GM21360 (cell line): ENCODE measurements around the gene PKD2.
"Not testable (repeated sequence)": the region's sequence is repeated elsewhere in the genome, so short reads cannot be mapped to it uniquely, and the experiment has no call there.

Source experiments
- ATAC-seq: cut with Tn5 transposase; IDR thresholded peaks from one replicate; pipeline ENCODE4 v1.9.1; 2021; ENCODE audit warnings: mild to moderate bottlenecking, moderate library complexity; ENCODE audit not compliant: unreplicated experiment

The PKD2 gene

GRCh38 chr4:87985887-87986200, 21.6 kb upstream of the PKD2 start:
- no peak for ATAC-seq

GRCh38 chr4:87986508-87986907, 20.9 kb upstream of the PKD2 start:
- ATAC-seq, result no peak

DNA sequence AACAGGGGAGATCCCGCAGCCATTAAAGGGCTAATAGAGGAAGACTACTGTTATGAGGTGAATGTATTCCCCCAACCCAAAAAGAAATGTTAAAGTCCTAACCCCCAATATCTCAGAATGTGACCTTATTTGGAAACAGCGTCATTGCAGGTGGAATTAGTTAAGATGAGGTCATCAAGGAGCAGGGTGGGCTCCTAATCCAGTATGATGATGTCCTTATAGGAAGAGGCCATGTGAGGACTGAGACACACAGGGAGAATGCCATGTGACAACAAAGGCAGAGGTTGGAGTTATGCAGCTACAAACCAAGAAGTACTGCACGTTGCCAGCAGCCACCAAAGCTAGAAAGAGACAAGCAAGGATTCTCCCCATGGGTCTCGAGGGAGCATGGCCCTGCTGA, 17.7 kb upstream of the PKD2 start:
- ATAC-seq, result no peak

- no peak for ATAC-seq
These were observed 12.0 kb upstream of the PKD2 start for GRCh38 chr4:87995435-87995834.

GRCh38 chr4:87999191-87999691, 8.2 kb upstream of the PKD2 start:
- ATAC-seq, result not testable (repeated sequence)

- ATAC-seq, result no peak
These were observed 5.6 kb upstream of the PKD2 start for GRCh38 chr4:88001871-88002270.

DNA sequence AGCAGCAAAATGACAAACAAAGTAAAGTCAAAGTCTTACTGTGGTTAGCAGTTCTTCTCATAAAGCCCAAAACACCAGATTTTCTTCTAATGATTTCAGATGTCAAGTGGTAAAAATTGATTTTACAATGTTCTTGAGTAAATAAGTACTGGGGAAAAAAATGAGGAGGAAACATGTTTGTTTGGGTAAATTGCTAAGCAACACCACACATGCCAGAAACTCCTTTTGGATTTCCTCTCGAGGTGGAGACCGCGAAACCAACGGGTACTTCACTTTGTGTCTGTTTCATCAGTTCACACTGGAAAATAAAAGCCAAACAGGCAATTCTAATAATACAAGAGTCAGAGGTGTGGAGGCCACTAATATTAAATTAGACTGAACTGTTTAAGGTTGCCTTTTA, 4.6 kb upstream of the PKD2 start:
- ATAC-seq, result no peak

DNA sequence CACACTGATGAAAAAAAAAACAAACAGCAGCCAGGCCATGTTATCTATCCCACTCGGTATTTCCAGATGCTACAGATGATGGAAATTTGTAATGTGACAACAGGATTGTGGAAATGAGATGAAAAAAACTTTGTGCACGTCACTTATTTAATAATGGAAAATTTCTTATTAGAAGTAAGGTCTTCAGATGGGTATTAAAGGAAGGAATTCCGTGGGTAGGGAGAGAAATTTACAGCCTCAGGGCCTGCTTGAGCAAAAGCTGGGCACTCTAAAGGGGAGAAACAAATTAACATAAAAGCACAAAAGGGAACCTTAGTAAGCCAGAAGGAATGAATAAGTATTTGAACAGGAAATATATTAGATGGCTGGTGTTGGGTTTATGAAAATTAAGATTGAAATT, 4.2 kb upstream of the PKD2 start:
- no peak for ATAC-seq

DNA sequence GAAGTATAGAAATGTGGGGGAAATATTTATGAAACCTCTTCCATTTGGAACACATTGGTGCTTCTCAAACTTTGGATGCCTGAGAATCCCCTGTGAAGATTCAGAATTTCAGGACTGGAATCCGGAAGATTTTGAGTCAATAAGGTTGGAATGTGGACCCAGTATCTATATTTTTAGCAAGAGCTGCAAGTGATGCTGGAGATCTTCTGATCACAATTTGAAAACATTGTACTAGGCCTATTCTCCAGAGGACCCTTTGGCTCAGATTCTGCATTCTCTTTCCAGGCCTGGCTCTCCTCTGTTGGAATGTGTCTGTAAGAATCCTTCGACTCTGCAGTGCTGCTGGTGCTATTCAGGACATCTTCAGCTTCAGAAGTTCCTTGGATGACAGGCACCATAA, 2.4 kb upstream of the PKD2 start:
- ATAC-seq, result no peak

DNA sequence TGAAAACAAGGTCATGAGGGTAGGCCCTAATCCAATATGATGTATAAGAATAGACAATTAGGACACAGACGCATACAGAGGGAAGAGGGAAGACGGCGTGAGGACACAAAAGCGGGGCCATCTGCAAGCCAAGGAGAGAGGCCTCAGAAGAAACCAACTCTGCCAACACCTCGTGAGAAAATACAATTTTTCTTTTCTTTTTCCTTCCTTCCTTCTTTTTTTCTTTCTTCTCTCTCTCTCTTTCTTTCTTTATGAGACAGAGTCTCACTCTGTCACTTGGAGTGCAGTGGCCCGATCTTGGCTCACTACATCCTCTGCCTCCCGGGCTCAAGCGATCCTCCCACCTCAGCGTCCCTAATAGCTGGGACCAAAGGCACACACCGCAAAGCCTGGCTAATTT, 1.5 kb upstream of the PKD2 start:
- no peak for ATAC-seq

GRCh38 chr4:88006956-88007303, 505 bp upstream of the PKD2 start:
- no peak for ATAC-seq

DNA sequence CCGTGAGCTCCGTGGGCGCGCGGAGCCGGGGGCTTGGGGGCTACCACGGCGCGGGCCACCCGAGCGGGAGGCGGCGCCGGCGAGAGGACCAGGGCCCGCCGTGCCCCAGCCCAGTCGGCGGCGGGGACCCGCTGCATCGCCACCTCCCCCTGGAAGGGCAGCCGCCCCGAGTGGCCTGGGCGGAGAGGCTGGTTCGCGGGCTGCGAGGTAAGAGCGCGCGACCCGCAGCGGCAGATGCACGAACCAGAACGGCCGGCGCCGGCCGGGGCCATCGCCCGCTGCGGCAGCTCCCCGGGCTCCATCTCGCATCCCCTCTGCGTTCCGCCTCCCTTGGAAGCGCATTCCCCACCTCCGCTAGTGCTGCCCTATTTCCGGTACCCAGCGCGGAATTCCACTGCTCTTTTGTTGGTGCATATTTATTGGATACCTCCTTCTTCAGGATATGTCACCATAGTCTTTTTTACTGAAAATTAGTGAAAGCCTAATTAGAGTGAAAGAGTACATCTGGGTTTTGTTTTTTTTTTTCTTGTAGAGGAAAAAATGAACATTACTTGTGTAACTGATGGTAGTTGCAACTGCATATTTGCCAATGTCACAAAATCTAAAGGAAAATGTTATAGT, 797 bp downstream of the PKD2 start:
- peak; percentile 27 for ATAC-seq

- ATAC-seq, result no peak
These were observed 1.3 kb downstream of the PKD2 start for GRCh38 chr4:88008743-88009171.

DNA sequence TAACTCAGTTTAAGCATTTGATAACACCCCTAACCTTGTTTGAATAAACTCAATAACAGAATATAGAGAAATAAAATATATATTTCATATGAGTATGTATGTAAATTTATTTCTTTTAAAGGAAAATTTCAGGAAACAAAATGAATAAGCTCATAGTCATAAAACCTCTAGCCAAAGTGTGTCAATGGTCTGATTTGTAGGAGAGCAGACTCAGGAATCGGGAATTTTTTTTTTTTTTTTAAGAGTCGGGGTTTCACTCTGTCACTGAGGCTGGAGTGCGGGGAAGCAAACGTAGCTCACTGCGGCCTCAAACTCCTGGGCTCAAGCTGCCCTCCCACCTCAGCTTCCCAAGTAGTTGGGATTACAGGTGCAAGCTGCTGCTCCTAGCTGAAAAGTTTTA, 2.4 kb downstream of the PKD2 start:
- no peak for ATAC-seq

- ATAC-seq, result no peak
These were observed 3.5 kb downstream of the PKD2 start for GRCh38 chr4:88010966-88011365.

DNA sequence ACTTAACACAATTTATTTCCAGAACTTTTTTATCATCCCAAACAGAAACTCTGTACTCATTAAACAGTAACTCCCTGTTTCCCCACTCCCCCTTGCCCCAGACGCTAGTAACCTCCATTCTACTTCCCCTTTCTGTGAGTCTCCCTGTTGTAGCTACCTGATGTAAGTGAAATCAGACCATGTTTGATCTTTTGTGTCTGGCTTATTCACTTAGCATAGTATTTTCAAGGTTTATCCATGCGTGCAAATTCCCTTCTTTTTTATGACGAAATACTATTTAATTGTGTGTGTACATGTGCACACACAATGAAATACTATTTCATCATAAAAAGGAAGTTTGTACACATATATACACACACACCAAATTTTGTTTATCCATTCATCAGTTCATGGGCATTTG, 5.2 kb downstream of the PKD2 start:
- peak; percentile 40 for ATAC-seq

DNA sequence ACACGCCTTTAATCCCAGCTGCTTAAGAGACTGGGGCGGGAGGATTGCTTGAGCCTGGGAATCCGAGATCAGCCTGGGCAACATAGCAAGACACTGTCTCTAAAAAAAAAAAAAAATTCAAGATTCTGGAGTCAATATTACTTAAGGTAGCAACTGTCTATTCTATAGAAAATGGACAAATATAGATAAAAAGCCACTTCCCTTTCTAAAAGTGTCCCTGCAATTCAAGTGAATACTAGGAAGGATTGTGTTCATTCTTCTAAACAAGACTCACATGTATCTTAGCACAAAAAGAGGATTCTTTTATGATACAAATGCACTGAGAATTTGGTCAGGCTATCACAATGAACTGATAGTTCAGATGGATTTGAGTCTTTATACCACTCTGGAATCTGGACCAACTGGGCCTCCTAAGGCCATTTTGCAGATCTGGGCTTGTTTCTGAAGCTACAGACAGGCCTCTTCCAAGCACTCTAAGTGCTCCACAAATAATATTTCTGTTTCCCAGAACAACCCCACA, 7.0 kb downstream of the PKD2 start:
- no peak for ATAC-seq

DNA sequence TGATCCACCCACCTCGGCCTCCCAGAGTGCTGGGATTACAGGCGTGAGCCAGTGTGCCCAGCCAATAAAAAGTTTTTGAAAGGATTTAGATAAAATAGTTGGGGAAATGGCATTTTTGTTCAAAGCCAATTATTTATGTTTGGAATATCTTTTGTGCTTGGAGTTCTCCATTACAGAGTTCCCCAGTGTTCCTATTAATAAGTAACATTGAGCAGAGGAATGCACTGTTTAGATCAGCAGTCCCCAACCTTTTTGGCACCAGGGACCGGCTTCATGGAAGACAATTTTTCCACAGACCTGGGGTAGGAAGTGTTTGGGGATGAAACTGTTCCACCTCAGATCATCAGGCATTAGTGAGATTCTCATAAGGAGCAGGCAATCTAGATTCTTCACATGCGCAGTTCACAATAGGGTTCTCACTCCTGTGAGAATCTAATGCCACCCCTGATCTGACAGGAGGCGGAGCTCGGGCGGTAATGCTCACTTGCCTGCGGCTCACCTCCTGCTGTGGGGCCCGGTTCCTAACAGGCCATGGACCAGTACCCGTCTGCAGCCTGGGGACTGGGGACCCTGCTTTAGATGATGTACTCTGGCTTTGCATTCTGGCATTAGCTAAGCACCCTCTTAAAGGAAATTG, 8.3 kb downstream of the PKD2 start:
- no peak for ATAC-seq

DNA sequence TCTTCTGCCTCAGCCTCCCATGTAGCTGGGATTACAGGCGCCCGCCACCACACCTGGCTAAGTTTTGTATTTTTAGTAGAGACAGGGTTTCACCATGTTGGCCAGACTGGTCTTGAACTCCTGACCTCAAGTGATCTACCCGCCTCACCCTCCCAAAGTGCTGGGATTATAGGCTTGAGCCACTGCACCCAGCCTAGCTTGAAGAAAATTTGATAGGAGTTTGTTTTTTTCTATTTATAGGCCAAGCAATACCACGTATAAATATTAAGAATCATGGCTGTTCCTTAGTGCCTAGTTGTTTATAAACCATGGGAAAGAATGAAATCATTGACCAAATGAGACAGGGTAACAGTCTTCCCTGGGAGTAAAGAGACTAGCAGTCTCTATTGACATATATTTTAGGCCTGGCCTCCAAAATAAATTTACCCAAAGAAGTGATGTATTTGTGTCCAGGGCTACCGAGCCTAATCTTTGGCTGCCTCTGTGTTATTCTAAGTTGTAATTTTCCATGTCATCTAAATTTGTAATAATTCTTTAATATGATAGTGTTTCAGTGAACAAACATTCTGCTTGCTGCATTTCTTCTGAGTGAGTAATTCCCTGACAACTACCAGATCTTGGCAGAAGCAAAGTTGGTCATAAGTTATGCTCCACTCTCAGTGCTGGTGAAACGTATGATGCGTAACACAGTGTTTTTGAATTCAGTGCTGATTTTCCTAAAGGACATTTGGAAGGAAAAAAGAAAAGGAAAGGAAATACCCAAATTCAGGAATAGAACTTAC, 10.3 kb downstream of the PKD2 start:
- ATAC-seq, result no peak

DNA sequence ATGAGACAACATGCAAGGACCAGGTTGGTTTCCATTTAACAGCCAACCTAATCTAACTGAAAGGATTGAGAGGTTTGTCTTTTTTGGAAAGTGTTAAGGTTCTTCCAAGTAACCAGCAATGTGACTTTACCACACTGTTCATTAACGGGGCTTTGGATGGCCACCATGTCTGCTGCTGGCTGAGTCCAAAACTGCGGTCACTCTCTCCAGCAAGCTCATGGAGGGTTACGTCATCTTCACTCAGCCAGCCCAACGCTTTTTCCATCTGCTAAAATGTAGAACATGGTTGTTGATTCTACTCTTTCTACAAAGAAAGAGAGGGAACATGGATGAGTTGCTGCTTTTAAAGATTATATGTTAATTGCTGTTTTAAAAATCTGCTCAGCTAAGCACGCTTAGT, 11.0 kb downstream of the PKD2 start:
- ATAC-seq, result no peak

DNA sequence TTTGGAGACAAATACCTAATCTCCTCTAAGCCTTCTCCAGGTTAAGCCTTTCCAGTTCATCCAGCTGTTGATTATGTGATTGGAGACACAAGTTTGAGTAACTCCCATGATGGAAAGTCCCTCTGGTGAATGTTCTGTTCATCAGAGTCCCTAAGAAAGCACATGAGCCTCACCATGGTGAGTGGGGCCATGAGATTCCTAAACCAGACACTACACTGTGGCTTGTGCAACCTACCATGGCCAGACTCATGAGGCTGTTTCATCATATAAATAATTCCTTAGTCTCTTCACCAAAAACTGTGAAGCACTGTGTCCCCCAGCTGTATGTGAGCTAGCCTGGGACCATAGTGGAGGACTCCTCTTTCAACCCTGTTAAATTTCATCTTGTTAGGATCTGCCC, 14.4 kb downstream of the PKD2 start:
- no peak for ATAC-seq

DNA sequence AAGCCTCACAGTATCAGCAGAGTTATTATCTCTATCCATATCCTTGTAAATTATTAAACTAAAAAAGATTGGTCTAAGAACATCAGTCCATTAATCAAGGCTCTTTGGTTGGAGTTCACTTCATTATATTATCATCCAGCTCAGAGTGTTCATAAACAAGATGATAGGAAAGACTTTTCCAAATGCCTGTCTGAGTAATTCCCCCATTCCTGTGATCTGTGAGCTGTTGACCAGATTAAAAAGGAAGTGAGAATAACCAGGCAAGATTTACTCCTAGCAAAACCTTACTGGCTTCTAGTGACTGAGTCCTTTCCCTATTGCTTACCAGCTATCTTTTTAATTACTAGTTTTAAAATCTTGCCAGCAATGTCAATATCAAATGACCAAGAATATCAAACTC, 14.9 kb downstream of the PKD2 start:
- ATAC-seq, result no peak
